Endothelial cell of hepatic sinusoid (primary cell): ENCODE measurements around the gene SPINK5.

Source experiments
- in situ Hi-C: cut with HindIII; loops from 2 replicates; pipeline ENCODE4 v1.10.0; 2017; ENCODE audit warnings: low sequenced_read_pairs

SPINK5 gene

GRCh38 chr5:148090773-148091250 is 27.0 kb downstream of the SPINK5 start:
- in situ Hi-C loops: no loop called here

GRCh38 chr5:148091991-148092964 is 28.5 kb downstream of the SPINK5 start:
- in situ Hi-C loops: no loop called here

- in situ Hi-C loops: no loop called here
These were observed 30.6 kb downstream of the SPINK5 start for GRCh38 chr5:148094336-148094735.

GRCh38 chr5:148104226-148104625 is 40.4 kb downstream of the SPINK5 start:
- in situ Hi-C loops: no loop called here

GRCh38 chr5:148107608-148108007 is 43.8 kb downstream of the SPINK5 start:
- in situ Hi-C loops: no loop called here

GRCh38 chr5:148113243-148113642 is 49.5 kb downstream of the SPINK5 start:
- in situ Hi-C loops: no loop called here

- in situ Hi-C loops: no loop called here
These were observed 56.5 kb downstream of the SPINK5 start for GRCh38 chr5:148120317-148120716.

- in situ Hi-C loops: no loop called here
These were observed 61.9 kb downstream of the SPINK5 start for GRCh38 chr5:148125641-148126040.

- in situ Hi-C loops: no loop called here
These were observed 71.6 kb downstream of the SPINK5 start for GRCh38 chr5:148135091-148136048.

- in situ Hi-C loops: no loop called here
These were observed 77.1 kb downstream of the SPINK5 start for GRCh38 chr5:148140846-148141245.

- in situ Hi-C loops: no loop called here
These were observed 77.9 kb downstream of the SPINK5 start for GRCh38 chr5:148141645-148142044.

- in situ Hi-C loops: no loop called here
These were observed 82.1 kb downstream of the SPINK5 start for GRCh38 chr5:148145916-148146315.

GRCh38 chr5:148146487-148146886 is 82.7 kb downstream of the SPINK5 start:
- in situ Hi-C loops: no loop called here

GRCh38 chr5:148147415-148147814 is 83.6 kb downstream of the SPINK5 start:
- in situ Hi-C loops: no loop called here

GRCh38 chr5:148151872-148152271 is 88.1 kb downstream of the SPINK5 start:
- in situ Hi-C loops: no loop called here

GRCh38 chr5:148152781-148153180 is 89.0 kb downstream of the SPINK5 start:
- in situ Hi-C loops: no loop called here

GRCh38 chr5:148156609-148157008 is 92.8 kb downstream of the SPINK5 start:
- in situ Hi-C loops: no loop called here

- in situ Hi-C loops: no loop called here
These were observed 98.3 kb downstream of the SPINK5 start for GRCh38 chr5:148162038-148162437.

GRCh38 chr5:148163345-148163744 is 99.6 kb downstream of the SPINK5 start:
- in situ Hi-C loops: no loop called here

- in situ Hi-C loops: no loop called here
These were observed 102.9 kb downstream of the SPINK5 start for GRCh38 chr5:148166550-148167283.

GRCh38 chr5:148168246-148168645 is 104.5 kb downstream of the SPINK5 start, which contains the start of gene SPINK14:
SPINK14 (plus strand) TSS chr5:148168546; CDS start chr5:148169733, 1,187 bp downstream.
- in situ Hi-C loops: no loop called here
